AG10803 (cell line): ENCODE data around the gene CST3.

Experiments used
- DNase-seq: peaks from one replicate; pipeline ENCODE4 v3.0.0; 2010; ENCODE audit warnings: low read depth
- H3K4me3 ChIP-seq: 2 replicates; pipeline ENCODE4 v1.5.1; 2011; ENCODE audit warnings: mild to moderate bottlenecking, low read length, control low read depth
- CTCF ChIP-seq: conservative IDR thresholded peaks from 2 replicates; pipeline ENCODE4 v1.5.1; 2011; ENCODE audit warnings: mild to moderate bottlenecking, low read length, control low read depth, inconsistent platforms

The CST3 gene

GRCh38 chr20:23679133-23680092 lies 41.7 kb upstream of the CST3 start:
- no peak for DNase-seq
- TF ChIP-seq CTCF, result no peak
- H3K4me3 ChIP-seq, result no peak overlapping the region

DNA sequence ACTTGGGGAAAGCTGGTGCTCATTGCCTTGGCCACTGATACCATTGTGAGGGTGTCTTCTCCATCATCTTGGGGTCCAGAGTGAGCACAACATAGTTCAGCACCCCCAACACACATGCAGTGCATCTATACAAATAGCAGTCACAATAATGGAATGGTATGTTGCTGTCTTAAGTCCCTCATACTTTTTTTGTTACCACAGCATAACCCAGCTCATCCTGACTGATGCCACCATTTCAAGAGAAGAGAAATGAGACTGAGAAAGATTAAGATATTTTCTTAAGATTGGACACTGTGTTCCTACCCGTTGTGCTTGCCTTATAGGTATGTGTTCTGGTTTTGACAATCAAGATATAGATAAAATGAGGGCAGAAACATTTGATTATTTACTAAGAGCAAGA lies 35.5 kb upstream of the CST3 start:
- no peak overlapping the region for H3K4me3 ChIP-seq
- no peak for DNase-seq
- TF ChIP-seq CTCF, result no peak

- no peak overlapping the region for H3K4me3 ChIP-seq
- no peak for DNase-seq
- no peak for TF ChIP-seq CTCF
Measured at GRCh38 chr20:23672158-23672557, 34.4 kb upstream of the CST3 start.

- no peak for DNase-seq
Measured at GRCh38 chr20:23671479-23671878, 33.7 kb upstream of the CST3 start.

DNA sequence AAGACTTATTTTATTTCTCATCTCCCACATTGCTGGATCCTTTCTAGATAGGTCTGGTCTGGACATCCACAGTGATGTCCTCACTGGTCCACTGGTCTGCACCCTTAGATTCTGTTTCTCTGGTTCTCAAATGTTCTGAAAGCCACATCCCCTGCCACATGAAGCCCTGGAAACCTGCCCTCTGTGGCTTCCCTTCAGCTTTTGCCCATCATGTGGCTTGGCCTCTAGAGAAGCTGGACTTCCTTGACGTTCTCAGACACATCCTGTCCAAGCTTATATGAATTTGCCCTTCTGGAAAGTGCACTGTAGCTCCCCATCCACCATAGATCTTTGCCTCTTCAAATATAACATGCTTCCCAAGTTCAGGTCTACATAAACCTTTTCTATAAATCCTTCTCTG lies 32.6 kb upstream of the CST3 start:
- H3K4me3 ChIP-seq, result no peak overlapping the region
- no peak for TF ChIP-seq CTCF
- DNase-seq, result no peak

More at GRCh38 chr20:23671479-23671878, 33.7 kb upstream of the CST3 start:
- no peak overlapping the region for H3K4me3 ChIP-seq
- no peak for TF ChIP-seq CTCF

DNA sequence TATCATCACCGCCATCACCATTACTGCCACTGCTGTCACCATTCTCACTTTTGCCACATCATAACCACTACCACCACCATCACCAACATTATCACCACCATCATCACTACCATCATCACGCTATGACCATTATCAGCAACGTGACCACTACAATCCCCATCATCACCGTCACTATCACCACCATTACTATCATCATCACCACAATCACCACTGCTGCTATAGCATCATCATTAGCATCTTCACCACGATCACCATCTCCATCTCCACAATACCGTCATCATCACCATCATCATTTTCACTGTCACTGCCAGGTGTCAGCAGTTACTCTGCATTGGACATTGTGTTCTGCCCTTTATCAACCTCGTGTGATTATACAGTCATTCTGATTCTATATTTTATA lies 32.1 kb upstream of the CST3 start:
- no peak overlapping the region for H3K4me3 ChIP-seq
- DNase-seq, result no peak
- no peak for TF ChIP-seq CTCF

DNA sequence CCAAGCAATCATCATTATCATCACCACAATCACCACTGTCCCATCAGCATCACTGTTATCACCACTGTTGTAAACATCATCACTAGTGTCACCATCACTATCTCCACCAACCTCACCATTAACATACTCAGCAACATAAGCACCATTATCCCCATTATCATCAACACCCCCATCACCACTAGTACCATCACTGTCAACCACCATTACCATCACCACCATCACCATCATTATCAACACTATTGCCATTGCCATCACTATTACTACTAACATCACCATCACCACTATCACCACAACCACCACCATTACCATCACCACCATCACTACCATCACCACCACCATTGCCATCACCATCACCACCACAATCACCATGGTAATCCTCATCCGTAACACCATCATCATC lies 31.6 kb upstream of the CST3 start:
- no peak overlapping the region for H3K4me3 ChIP-seq
- DNase-seq, result no peak

More for the DNA sequence above, 31.6 kb upstream of the CST3 start:
- no peak for TF ChIP-seq CTCF
